HG02870 (cell line): ENCODE data around the gene LMTK3.
A peak's percentile ranks its signal among the peaks of the same experiment; 100 is the strongest.

Experiments
- ATAC-seq: cut with Tn5 transposase; IDR thresholded peaks from one replicate; pipeline ENCODE4 v1.9.1; 2021; ENCODE audit warnings: mild to moderate bottlenecking, moderate library complexity; ENCODE audit not compliant: unreplicated experiment

LMTK3 gene

GRCh38 chr19:48475369-48476068 is 36.1 kb downstream of the LMTK3 start:
- ATAC-seq, result no peak

GRCh38 chr19:48474084-48474592 is 37.5 kb downstream of the LMTK3 start:
- ATAC-seq, result no peak

GRCh38 chr19:48473161-48473966 is 38.3 kb downstream of the LMTK3 start:
- no peak for ATAC-seq

- no peak for ATAC-seq
Measured at GRCh38 chr19:48471836-48472235, 39.8 kb downstream of the LMTK3 start.

GRCh38 chr19:48470856-48471255 is 40.8 kb downstream of the LMTK3 start:
- ATAC-seq, result no peak

- ATAC-seq, result no peak
Measured at GRCh38 chr19:48469934-48470680, 41.5 kb downstream of the LMTK3 start.

- peak; percentile 12 for ATAC-seq
Measured at GRCh38 chr19:48469289-48469881, 42.2 kb downstream of the LMTK3 start, which contains the start of gene CYTH2. TSS of gene CYTH2 (plus strand) at chr19:48469369. CDS start at chr19:48469508, 139 bp downstream.

GRCh38 chr19:48468772-48469288 is 42.8 kb downstream of the LMTK3 start:
- ATAC-seq, result peak; percentile 93

- no peak for ATAC-seq
Measured at GRCh38 chr19:48466561-48467325, 44.9 kb downstream of the LMTK3 start.

GRCh38 chr19:48465215-48465614 is 46.4 kb downstream of the LMTK3 start:
- ATAC-seq, result no peak

GRCh38 chr19:48461982-48462655 is 49.5 kb downstream of the LMTK3 start:
- ATAC-seq, result no peak

- ATAC-seq, result no peak
Measured at GRCh38 chr19:48461651-48461981, 50.0 kb downstream of the LMTK3 start.

- ATAC-seq, result no peak
Measured at GRCh38 chr19:48458016-48458415, 53.6 kb downstream of the LMTK3 start.

GRCh38 chr19:48456864-48457263 is 54.8 kb downstream of the LMTK3 start:
- ATAC-seq, result no peak

GRCh38 chr19:48455908-48456562 is 55.6 kb downstream of the LMTK3 start:
- ATAC-seq, result no peak

GRCh38 chr19:48455171-48455907 is 56.3 kb downstream of the LMTK3 start, which contains the start of gene KCNJ14:
TSS of gene KCNJ14 (plus strand) at chr19:48455574. CDS start at chr19:48461725, 6,151 bp downstream.
- no peak for ATAC-seq

GRCh38 chr19:48454150-48454730 is 57.4 kb downstream of the LMTK3 start:
- no peak for ATAC-seq
